IPS DF 4.7 (cell line): ENCODE measurements around the gene ADARB2.

Experiments used
- DNase-seq: peaks from one replicate; pipeline ENCODE4 v3.0.0-alpha.2; 2013; ENCODE audit warnings: low spot score; ENCODE audit errors: extremely low read depth

ADARB2 gene

DNA sequence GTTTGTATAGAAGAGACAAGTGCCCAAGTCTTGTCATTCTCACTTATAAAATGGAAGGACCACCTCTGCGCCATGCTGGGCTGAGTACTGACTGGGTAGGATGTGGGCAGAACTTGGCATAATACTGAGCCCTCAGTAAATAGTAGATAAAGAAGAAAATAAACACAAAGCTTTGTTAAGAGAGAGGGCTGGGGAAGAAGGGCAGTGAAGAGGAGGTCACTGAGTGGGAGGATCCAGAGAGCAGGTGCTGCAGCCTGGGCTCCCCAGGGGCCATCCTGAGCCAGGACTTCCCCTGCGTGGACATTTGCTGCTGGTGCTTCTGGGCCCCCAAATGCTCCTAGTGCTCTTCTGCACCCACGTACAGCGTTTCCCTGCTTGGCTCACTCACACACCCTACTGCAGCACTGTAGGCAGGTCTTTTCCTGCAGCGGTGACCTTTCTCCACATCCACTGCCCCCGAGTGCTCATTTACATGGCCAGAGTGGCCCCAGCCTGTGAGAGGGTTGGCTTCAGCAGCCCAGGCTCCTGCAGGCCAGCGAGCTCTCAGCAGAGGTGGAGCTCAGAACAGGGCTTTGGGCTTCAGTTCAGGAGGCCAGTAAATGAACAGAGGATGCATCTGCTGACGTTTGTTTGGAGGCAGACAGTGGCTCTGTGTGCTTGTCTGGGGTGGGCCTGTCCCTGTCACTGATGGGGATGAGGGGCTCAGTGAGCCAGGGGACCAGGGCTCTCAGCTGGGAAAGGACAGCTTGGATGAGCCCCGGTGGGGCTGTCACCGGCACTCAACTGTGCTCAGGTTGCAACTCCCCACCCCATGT is 164.6 kb downstream of the ADARB2 start:
- no peak for DNase-seq

DNA sequence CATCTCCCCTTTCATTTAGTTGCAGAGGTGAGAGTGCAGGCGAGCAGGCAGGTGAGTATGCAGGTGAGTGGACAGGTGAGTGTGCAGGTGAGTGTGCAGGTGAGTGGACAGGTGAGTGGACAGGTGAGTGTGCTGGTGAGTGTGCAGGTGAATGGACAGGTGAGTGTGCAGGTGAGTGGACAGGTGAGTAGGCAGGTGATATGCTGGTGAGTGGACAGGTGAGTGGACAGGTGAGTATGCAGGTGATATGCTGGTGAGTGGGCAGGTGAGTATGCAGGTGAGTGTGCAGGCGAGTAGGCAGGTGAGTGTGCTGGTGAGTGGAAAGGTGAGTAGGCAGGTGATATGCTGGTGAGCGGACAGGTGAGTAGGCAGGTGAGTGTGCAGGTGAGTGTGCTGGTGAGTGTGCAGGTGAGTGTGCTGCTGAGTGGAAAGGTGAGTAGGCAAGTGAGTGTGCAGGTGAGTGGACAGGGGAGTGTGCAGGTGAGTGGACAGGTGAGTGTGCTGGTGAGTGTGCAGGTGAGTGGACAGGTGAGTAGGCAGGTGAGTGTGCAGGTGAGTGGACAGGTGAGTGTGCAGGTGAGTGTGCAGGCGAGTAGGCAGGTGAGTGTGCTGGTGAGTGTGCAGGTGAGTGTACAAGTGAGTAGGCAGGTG is 165.6 kb downstream of the ADARB2 start:
- DNase-seq = no peak

DNA sequence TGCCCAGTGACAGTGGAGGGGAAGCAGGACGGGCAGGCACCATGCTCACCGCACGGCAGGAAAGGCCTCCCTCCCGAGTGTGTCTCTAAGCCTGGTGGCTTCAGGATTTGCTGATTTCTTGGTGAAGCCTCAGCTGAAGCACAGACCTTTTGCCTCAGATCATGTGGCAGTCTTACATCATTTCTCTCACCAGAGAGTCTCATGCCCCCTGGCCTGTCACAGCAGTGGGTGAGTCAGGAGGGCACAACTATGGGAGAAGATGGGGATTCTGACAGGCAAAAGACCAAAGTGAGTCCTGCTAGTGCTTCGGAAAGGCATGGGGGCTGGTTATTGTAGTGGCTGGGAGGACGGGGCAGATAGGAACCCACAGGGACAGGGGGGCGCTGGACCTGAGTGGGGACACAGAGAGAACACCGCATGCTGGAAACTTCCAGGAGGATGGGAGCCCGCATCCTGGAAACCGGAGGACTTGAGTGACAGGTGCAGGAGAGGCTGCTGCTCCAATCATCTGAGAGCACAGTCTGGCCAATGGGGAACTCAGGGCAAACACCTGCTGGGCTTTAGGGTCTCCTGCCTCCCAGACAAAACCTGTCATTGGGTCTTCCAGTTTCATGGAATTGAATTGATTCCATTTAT is 166.8 kb downstream of the ADARB2 start:
- no peak for DNase-seq

DNA sequence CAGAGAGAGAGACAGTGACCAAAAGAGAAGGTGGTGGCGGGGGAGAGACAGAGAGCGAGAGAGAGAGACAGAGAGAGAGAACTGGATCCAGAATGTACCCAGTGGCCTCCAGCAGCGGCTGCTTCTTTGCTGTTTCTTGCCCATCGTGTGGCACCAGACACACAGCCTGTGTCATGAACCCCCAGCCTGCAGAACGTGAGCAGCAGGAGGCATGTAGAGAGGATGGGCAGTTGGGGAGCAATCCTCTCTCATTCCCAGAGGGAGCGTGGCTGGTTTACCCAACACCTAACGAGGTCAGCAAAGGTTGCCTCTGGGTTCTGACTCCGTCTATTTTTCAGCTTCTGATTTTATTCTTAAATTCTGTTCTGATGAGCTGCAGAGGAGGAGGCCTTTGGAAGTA is 168.1 kb downstream of the ADARB2 start:
- DNase-seq = no peak

DNA sequence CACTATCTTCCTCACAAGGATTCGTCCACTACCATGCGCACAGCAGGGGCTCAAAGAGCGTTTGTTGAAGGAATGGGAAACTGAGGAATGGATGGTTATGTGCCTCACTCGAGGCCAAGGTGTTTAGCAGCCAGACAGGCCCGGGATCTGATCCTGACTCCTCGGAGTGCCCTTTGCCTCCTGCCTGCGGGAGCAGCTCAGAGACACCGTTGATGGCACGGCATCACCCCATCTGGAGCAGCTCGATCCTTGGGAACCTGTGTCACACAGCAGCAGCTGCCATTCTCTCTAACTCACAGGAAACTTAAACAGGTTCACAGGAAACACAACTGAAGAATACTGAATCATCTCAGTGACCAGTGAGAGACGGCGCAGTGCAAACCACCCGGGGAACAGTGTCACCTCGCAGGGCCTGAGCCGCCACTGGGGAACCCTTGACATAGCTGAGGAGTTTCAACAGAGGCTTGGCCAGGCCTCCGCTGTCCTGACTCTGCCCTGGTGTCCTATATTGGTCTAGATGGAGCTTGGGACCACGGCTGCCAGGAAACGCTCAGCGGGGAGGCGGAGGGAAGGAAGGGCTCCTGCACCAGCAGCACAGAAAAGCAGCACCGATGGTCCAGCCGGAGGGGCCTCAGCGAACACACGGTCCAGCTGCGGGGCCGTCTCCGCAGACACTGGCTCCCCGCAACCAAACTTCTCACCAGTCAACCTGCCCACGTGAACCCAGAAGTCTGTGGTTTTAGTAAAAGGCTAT is 169.4 kb downstream of the ADARB2 start:
- no peak for DNase-seq

GRCh38 chr10:1567152-1567551 is 170.2 kb downstream of the ADARB2 start:
- DNase-seq = no peak

- DNase-seq = no peak
Observed at GRCh38 chr10:1564791-1565190, 172.5 kb downstream of the ADARB2 start.

GRCh38 chr10:1563028-1563427 is 174.3 kb downstream of the ADARB2 start:
- no peak for DNase-seq

DNA sequence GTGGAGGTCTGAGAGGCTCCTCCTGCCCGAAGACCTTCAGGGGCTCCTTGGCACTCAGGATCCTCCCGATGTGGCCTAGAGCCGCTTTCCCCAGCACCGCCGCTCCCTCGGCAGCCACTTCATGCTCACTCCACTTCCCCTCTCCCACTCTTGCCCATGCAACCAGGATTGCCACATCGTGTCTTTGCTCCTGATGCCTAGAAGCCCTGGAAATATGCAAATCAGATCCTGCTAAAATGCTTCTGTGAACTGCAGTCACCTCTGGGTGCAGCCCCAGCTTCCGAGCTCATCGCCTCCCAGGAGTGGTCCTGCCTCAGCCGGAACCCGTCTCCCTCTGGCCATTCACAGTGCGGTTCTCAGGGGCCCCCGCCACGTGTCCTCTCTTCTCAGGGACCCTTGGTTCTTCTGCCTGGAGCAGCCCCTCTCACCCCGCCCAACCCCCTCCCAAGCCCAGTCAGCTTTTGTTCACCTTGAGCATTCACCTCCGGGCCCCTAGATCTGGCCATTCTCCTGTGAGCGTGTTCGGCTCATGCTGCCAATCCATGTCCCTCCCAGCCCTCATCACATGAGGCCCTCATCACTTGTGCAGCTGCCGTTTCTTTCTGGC is 175.5 kb downstream of the ADARB2 start:
- DNase-seq = no peak

GRCh38 chr10:1560535-1561192 is 176.7 kb downstream of the ADARB2 start:
- no peak for DNase-seq

DNA sequence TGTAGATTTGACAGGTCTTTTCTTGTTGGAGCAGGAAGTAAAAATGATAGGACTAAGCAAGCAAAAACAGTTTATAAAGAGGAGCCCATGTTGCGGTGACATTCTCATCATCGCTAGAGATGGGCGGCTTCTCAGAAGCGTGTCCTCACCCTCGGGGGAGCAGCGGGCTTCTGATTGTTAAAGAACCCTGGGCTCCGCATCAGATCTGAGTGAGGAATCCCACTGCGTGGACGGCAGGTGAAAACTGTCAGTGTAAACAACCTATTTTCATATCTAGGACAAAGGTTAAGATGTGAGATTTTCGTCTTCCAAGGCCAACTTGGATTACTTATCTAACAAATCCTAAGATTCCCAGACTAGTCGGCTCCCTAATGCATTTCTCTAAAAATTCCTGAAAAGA is 177.6 kb downstream of the ADARB2 start:
- DNase-seq = no peak

- DNase-seq = no peak
Observed at GRCh38 chr10:1559311-1559710, 178.0 kb downstream of the ADARB2 start.

DNA sequence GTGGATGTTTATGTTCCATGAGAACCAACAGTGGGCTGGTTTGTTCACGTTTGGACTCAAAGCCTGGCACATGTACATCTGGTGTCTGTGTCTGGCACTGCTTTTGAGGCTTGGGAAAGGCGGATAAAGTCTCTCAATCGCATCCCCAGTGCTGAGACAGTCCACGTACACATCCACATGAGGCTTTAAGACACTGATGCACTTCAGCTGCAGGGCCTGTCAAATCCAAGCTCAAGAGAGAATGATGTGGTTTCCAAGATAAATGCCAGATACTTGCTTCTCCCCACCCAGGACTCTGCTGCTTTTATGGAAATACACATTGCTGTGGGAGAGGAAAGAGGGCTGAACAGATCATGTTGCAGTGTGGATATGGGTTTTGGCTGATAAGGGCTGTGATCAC is 178.4 kb downstream of the ADARB2 start:
- DNase-seq = no peak

DNA sequence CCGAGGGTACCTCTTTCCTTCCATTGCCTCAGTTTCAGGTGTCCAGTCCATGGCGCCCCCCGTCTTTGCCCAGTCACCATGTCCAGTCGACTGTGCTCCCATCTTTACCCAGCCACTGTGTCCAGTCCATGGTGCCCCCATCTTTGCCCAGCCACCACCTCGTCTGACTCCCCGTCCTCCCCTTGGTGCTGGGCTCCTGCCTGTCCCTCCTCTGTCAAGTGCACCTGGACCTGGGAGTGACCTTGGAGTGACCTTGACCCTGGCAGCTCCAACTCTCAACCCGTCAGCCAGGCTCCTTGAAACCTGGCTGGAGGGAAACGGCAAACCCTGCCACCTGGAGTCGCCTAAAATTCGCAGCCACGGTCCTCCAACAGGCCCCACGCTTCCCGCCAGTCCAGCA is 180.2 kb downstream of the ADARB2 start:
- DNase-seq = no peak

DNA sequence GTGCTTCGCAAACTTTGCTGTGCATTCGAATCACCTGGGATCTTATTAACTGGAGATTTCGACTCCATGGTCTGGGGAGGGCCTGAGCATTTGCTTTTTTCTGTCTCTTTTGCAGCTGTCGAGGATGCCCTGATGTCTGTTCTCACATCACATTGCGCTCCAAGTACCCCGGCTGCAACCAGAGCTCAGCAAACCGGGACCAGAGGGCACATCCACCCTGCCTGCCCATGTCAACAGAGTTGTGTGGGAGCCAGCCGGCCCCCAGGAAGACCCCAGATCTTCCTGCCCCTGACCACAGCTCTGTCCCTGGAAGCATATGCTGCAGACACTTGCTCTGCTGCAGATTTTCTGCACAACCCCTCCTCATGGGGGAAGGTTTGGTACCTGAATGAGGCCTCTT is 180.8 kb downstream of the ADARB2 start:
- DNase-seq = no peak

GRCh38 chr10:1553951-1554350 is 183.4 kb downstream of the ADARB2 start:
- DNase-seq = no peak

DNA sequence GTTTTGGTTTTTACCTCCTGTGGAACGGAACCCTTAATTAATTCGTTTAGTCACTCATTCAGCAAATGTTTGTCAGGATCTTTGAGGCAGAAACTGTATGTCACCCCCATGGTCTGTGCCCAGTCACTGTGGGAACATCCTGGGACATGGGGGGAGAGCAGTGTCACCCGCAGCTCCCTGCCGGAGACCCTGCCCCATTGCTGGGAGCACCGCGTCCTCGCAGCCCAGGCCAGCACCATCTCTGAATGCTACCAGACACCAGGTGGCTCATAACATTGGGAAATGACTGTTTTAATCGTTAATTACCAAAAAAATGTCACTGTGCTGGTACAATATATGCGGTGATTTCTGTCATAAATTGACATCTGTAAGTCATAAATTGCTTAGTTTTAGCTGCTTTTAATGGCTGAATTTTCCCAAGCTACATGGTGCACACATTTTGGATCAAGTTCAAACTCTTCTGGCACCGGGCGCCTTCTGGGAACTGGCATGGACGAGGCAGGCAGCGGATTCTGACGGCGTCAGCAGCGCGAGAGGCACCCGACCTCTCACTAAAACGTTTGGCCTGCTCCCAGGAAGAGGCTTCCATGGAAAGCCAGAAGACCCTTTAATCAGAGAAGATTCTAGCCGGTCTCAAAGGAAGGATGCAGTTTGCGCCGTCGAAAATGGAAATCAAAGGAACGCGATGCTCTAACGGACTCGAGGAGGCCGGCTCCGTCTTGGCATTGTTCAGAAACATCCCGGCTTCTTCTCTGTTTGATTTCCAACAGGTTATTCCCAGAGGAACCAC is 184.2 kb downstream of the ADARB2 start:
- no peak for DNase-seq

DNA sequence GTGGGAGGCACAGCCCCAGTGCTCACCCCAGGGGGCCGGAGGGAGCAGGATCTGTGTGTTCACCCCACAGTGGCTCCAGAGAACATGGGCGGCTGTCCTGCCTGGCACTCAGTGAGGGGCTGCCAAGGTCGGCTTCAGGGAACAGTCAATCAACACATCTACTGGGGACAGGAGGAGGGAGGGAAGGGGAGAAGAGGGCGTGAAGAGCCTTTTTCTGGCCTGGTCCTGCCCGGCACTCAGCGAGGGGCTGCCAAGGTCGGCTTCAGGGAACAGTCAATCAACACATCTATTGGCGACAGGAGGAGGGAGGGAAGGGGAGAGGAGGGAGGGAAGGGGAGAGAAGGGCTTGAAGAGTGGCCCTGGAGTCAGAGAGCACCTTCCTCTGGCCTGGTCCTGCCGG is 184.9 kb downstream of the ADARB2 start:
- no peak for DNase-seq

- no peak for DNase-seq
Observed at GRCh38 chr10:1551636-1552338, 185.5 kb downstream of the ADARB2 start.

DNA sequence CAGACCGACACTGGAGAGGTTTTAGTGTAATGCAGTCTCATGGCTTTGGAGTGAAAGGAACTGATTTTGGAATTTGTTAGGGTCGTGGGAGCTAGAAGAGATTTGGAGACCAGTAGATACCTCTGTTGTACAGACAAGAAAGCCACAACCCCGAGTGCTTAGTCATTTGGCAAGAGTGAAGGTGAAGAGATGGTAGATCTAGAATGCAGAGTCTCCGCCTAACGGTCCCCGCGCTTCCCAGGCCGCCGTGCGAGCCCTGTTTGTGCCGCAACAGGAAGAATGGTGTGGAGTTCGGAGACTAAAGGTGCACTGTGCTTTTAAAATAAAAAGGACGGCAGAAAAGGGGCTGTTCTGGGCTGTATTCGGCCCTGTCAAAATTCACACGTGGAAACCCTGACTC is 186.7 kb downstream of the ADARB2 start:
- no peak for DNase-seq
